Measurements from ENCODE around the gene SEPTIN10.

DNA sequence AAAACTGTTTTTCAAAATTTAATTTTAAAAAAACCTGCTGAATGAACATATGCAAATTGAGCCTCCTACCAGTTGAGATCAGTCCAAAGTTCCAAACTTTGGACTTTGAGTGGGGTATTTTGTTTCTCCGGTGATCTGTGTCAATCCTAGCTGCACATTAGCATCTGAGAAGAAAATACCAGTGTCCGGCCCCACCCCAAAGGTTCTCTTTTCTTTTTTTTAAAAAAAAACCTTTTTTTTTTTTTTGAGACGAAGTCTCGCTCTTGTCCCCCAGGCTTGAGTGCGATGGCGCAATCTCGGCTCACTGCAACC lies 91.7 kb downstream of the SEPTIN10 start:
- TF ChIP-seq GATA3 (IDR thresholded peaks at IDR 0.05; ENCODE audit: low read depth, low read length) (no peak), GATA2 (IDR thresholded peaks at IDR 0.05; ENCODE audit: low read depth, low read length) (no peak)

Data from SH-SY5Y (cell line).